NCI-H524 treated with DMSO at 0.1 percent for 48 hours (cell line): ENCODE results near the gene ITM2C.

Experiments
- DNase-seq: peaks from one replicate; lab custom pipeline; 2025; lab: John Stamatoyannopoulos, UW

ITM2C gene

GRCh38 chr2:230891509-230891908 is 26.8 kb downstream of the ITM2C start:
- DNase-seq: peak; percentile 62

- DNase-seq: no peak
These were observed 28.6 kb downstream of the ITM2C start for GRCh38 chr2:230893338-230893737.

GRCh38 chr2:230893841-230894781 is 29.4 kb downstream of the ITM2C start:
- DNase-seq: no peak

- no peak for DNase-seq
These were observed 31.0 kb downstream of the ITM2C start for GRCh38 chr2:230895536-230896345.

- no peak for DNase-seq
These were observed 31.8 kb downstream of the ITM2C start for GRCh38 chr2:230896346-230897115.

- no peak for DNase-seq
These were observed 33.4 kb downstream of the ITM2C start for GRCh38 chr2:230898016-230898712.

- no peak for DNase-seq
These were observed 34.0 kb downstream of the ITM2C start for GRCh38 chr2:230898713-230899091.

GRCh38 chr2:230899287-230899686 is 34.5 kb downstream of the ITM2C start:
- no peak for DNase-seq

- DNase-seq: no peak
These were observed 35.0 kb downstream of the ITM2C start for GRCh38 chr2:230899786-230900185.

- DNase-seq: no peak
These were observed 35.7 kb downstream of the ITM2C start for GRCh38 chr2:230900336-230900995.

GRCh38 chr2:230901006-230901405 is 36.3 kb downstream of the ITM2C start:
- DNase-seq: no peak

- DNase-seq: no peak
These were observed 37.6 kb downstream of the ITM2C start for GRCh38 chr2:230902180-230902899.

GRCh38 chr2:230903231-230904150 is 38.7 kb downstream of the ITM2C start:
- no peak for DNase-seq

- DNase-seq: no peak
These were observed 40.2 kb downstream of the ITM2C start for GRCh38 chr2:230904856-230905447.

- no peak for DNase-seq
These were observed 41.0 kb downstream of the ITM2C start for GRCh38 chr2:230905448-230906421.

- no peak for DNase-seq
These were observed 41.9 kb downstream of the ITM2C start for GRCh38 chr2:230906471-230907230.
